HCT116 (cell line): ENCODE measurements around the gene CACNA1S. TPM values are rescaled to one million over a fixed set of nuclear protein-coding genes. Genes with fewer than 3 reads are reported as not detected.

Experiments used
- ATAC-seq: fragments of 200-7000 bp; cut with Tn5 transposase; 2 replicates; pipeline ENCODE4 v1.9.1; 2020; ENCODE audit warnings: mild to moderate bottlenecking, moderate library complexity
- BruUV-seq: library from RNA; stranded (reverse); fragments of 400-500 nt; replicated peaks from 2 replicates; lab custom pipeline; 2021; lab: Mats Ljungman, UMichigan
- CTCF ChIA-PET: fragments of 300-600 bp; sonication (Branson Sonifier 250); formaldehyde crosslinking; loops from one replicate; lab custom pipeline; 2021; ENCODE audit warnings: antibody characterized with exemption; lab: Charles Lee
- POLR2A ChIA-PET: fragments of 300-600, 350-600 bp; sonication (Branson Sonifier 250); formaldehyde crosslinking; loops from one replicate; lab custom pipeline; 2021; ENCODE audit warnings: antibody characterized with exemption; lab: Charles Lee
- RAD21 ChIA-PET, 2 experiments: fragments of 300-600 bp; sonication (Branson Sonifier 250); formaldehyde crosslinking; loops; one replicate each; lab custom pipeline; 2023; ENCODE audit warnings: low total read pairs in 2 of 2; ENCODE audit not compliant: uncharacterized antibody in 2 of 2, unreplicated experiment in 2 of 2, low non-redundant PET in 1 of 2; lab: Charles Lee
- DNase-seq: peaks from one replicate; pipeline ENCODE4 v3.0.0-alpha.2; 2010; ENCODE audit warnings: low read depth, low spot score
- H2AFZ ChIP-seq: fragments of 200-600 bp; shearing (Covaris generic), sonication (generic); 2 replicates; pipeline ENCODE4 v1.6.1; 2017; ENCODE audit warnings: low read depth, mixed run types, mixed read lengths, antibody characterized with exemption, low read length; ENCODE audit not compliant: poor library complexity, severe bottlenecking
- H3K27ac ChIP-seq: 2 replicates; pipeline ENCODE4 v1.5.1; 2012; ENCODE audit warnings: low read depth, low read length
- H3K27me3 ChIP-seq: fragments of 200-600 bp; sonication (generic); 2 replicates; pipeline ENCODE4 v1.6.1; 2016; ENCODE audit warnings: mixed run types, low read length, mixed read lengths; ENCODE audit not compliant: insufficient read depth
- H3K36me3 ChIP-seq, 2 experiments: fragments of 200-500 bp in 1 of 2; fragments of 200-600 bp in 1 of 2; sonication (Bioruptor generic) in 1 of 2; sonication (generic) in 1 of 2; 2 replicates each; pipeline versions ENCODE4 v1.5.1 to v1.6.1; 2014 to 2016; ENCODE audit warnings: low read length in 2 of 2, inconsistent platforms in 1 of 2, mixed read lengths in 1 of 2, mixed run types in 1 of 2; ENCODE audit not compliant: insufficient read depth in 2 of 2, control insufficient read depth in 1 of 2
- H3K4me1 ChIP-seq, 2 experiments: fragments of 200-600 bp in 1 of 2; sonication (generic) in 1 of 2; 2 replicates each; pipeline versions ENCODE4 v1.5.1 to v1.6.1; 2012 to 2017; ENCODE audit warnings: low read length in 2 of 2, inconsistent platforms in 1 of 2, mild to moderate bottlenecking in 1 of 2, mixed read lengths in 1 of 2, mixed run types in 1 of 2, moderate library complexity in 1 of 2; ENCODE audit not compliant: insufficient read depth in 2 of 2, control insufficient read depth in 1 of 2
- H3K4me2 ChIP-seq: fragments of 200-600 bp; sonication (generic); 2 replicates; pipeline ENCODE4 v1.6.1; 2017; ENCODE audit warnings: mixed run types, low read length, mixed read lengths
- H3K4me3 ChIP-seq, 2 experiments: fragments of 200-600 bp in 1 of 2; sonication (generic) in 1 of 2; replicated peaks in 1 of 2; 2 replicates each; pipeline ENCODE4 v1.5.1; 2011 to 2016; ENCODE audit warnings: low read length in 2 of 2, control low read depth in 1 of 2, low read depth in 1 of 2, mild to moderate bottlenecking in 1 of 2, mixed read lengths in 1 of 2, mixed run types in 1 of 2
- H3K79me2 ChIP-seq: fragments of 200-600 bp; sonication (generic); 2 replicates; pipeline ENCODE4 v1.6.1; 2017; ENCODE audit warnings: mild to moderate bottlenecking, mixed run types, low read length, moderate library complexity, mixed read lengths; ENCODE audit not compliant: insufficient read depth
- H3K9ac ChIP-seq: fragments of 200-600 bp; sonication (generic); 2 replicates; pipeline ENCODE4 v1.6.1; 2016; ENCODE audit warnings: low read length, mixed read lengths
- H3K9me2 ChIP-seq: fragments of 200-600 bp; sonication (generic), shearing (Covaris generic); 2 replicates; pipeline ENCODE4 v1.6.1; 2017; ENCODE audit warnings: mixed run types, mild to moderate bottlenecking, moderate library complexity; ENCODE audit not compliant: insufficient read depth
- H3K9me3 ChIP-seq, 2 experiments: fragments of 200-500 bp in 1 of 2; fragments of 200-600 bp in 1 of 2; sonication (Bioruptor generic) in 1 of 2; sonication (generic) in 1 of 2; 2 replicates each; pipeline ENCODE4 v1.6.1; 2014 to 2017; ENCODE audit warnings: low read length in 2 of 2, mixed read lengths in 2 of 2, inconsistent platforms in 1 of 2, low read depth in 1 of 2, mild to moderate bottlenecking in 1 of 2, mixed run types in 1 of 2, moderate library complexity in 1 of 2; ENCODE audit not compliant: control insufficient read depth in 1 of 2, insufficient read depth in 1 of 2
- H4K20me1 ChIP-seq: fragments of 200-600 bp; sonication (generic), shearing (Covaris generic); 2 replicates; pipeline ENCODE4 v1.6.1; 2017; ENCODE audit warnings: mixed run types, mild to moderate bottlenecking, moderate library complexity; ENCODE audit not compliant: insufficient read depth
- ATF3 ChIP-seq: IDR thresholded peaks from 2 replicates; pipeline ENCODE4 v1.6.1; 2012
- CBX3 ChIP-seq: IDR thresholded peaks from 2 replicates; pipeline ENCODE4 v1.6.1; 2012; ENCODE audit warnings: low read depth
- EGR1 ChIP-seq: IDR thresholded peaks from 2 replicates; pipeline ENCODE4 v1.6.1; 2012; ENCODE audit warnings: low read depth
- ELF1 ChIP-seq: IDR thresholded peaks from 2 replicates; pipeline ENCODE4 v1.6.1; 2012; ENCODE audit warnings: low read depth, borderline replicate concordance
- EZH2 ChIP-seq: fragments of 200-600 bp; sonication (generic); IDR thresholded peaks from 2 replicates; pipeline ENCODE4 v1.6.1; 2017; ENCODE audit warnings: antibody characterized with exemption, mixed run types
- EZH2phosphoT487 ChIP-seq: fragments of 200-600 bp; IDR thresholded peaks from 2 replicates; pipeline ENCODE4 v1.6.1; 2018; ENCODE audit warnings: antibody characterized with exemption, borderline replicate concordance
- FOSL1 ChIP-seq: IDR thresholded peaks from 2 replicates; pipeline ENCODE4 v1.6.1; 2012; ENCODE audit warnings: low read depth
- JUND ChIP-seq: IDR thresholded peaks from 2 replicates; pipeline ENCODE4 v1.6.1; 2012
- POLR2A ChIP-seq: IDR thresholded peaks from 2 replicates; pipeline ENCODE4 v1.7.0; 2011; ENCODE audit warnings: borderline replicate concordance; ENCODE audit not compliant: insufficient read depth, insufficient read length; ENCODE audit errors: extremely low read depth
- POLR2AphosphoS5 ChIP-seq: IDR thresholded peaks from 2 replicates; pipeline ENCODE4 v1.6.1; 2011; ENCODE audit warnings: mild to moderate bottlenecking, low read depth, low read length, moderate library complexity
- RAD21 ChIP-seq: IDR thresholded peaks from 2 replicates; pipeline ENCODE4 v1.6.1; 2012; ENCODE audit warnings: low read depth, mild to moderate bottlenecking
- REST ChIP-seq: IDR thresholded peaks from 2 replicates; pipeline ENCODE4 v1.6.1; 2012; ENCODE audit warnings: low read depth
- SIN3A ChIP-seq: IDR thresholded peaks from 2 replicates; pipeline ENCODE4 v1.6.1; 2012; ENCODE audit warnings: low read depth
- SP1 ChIP-seq: IDR thresholded peaks from 2 replicates; pipeline ENCODE4 v1.6.1; 2012; ENCODE audit warnings: low read depth
- SRF ChIP-seq: IDR thresholded peaks from 2 replicates; pipeline ENCODE4 v1.6.1; 2012; ENCODE audit warnings: low read depth
- TCF7L2 ChIP-seq: IDR thresholded peaks from 2 replicates; pipeline ENCODE4 v1.7.0; 2011; ENCODE audit warnings: borderline replicate concordance, inconsistent platforms; ENCODE audit not compliant: insufficient read depth, insufficient read length; ENCODE audit errors: extremely low read depth
- YY1 ChIP-seq: IDR thresholded peaks from 2 replicates; pipeline ENCODE4 v1.6.1; 2011; ENCODE audit warnings: low read length, low read depth, moderate library complexity, mild to moderate bottlenecking; ENCODE audit not compliant: insufficient replicate concordance; ENCODE audit errors: extremely low read depth
- ZFX ChIP-seq: fragments of 450-650 bp; IDR thresholded peaks from 2 replicates; pipeline ENCODE4 v1.6.1; 2017
- ZNF274 ChIP-seq: fragments of 200-500 bp; sonication (Bioruptor generic); IDR thresholded peaks from 2 replicates; pipeline ENCODE4 v1.6.1; 2014; ENCODE audit warnings: mild to moderate bottlenecking, low read depth, low read length, inconsistent platforms
- intact Hi-C: fragments of 100-400 bp; cut with micrococcal nuclease; formaldehyde crosslinking; loops from 2 replicates; pipeline ENCODE4 v1.10.0; 2022
- total RNA-seq: library from RNA; stranded (reverse); gene quantifications from one replicate; pipeline ENCODE4 v1.2.1, GENCODE V29; 2021; ENCODE audit not compliant: unreplicated experiment
- TF ChIP-seq, protein P1 (sequence below), 3 experiments: fragments of 200-600 bp in 1 of 3; sonication (generic) in 1 of 3; IDR thresholded peaks in 2 of 3; conservative IDR thresholded peaks in 1 of 3; 2 replicates each; pipeline ENCODE4 v1.5.1; 2012 to 2017; ENCODE audit warnings: low read depth in 2 of 3, low read length in 2 of 3, antibody characterized with exemption in 1 of 3, borderline replicate concordance in 1 of 3, control low read depth in 1 of 3, mild to moderate bottlenecking in 1 of 3, mixed read lengths in 1 of 3, mixed run types in 1 of 3, moderate library complexity in 1 of 3; ENCODE audit not compliant: insufficient read depth in 1 of 3

The CACNA1S gene
- total RNA-seq, 1 experiment from 2014 or later = not detected

DNA sequence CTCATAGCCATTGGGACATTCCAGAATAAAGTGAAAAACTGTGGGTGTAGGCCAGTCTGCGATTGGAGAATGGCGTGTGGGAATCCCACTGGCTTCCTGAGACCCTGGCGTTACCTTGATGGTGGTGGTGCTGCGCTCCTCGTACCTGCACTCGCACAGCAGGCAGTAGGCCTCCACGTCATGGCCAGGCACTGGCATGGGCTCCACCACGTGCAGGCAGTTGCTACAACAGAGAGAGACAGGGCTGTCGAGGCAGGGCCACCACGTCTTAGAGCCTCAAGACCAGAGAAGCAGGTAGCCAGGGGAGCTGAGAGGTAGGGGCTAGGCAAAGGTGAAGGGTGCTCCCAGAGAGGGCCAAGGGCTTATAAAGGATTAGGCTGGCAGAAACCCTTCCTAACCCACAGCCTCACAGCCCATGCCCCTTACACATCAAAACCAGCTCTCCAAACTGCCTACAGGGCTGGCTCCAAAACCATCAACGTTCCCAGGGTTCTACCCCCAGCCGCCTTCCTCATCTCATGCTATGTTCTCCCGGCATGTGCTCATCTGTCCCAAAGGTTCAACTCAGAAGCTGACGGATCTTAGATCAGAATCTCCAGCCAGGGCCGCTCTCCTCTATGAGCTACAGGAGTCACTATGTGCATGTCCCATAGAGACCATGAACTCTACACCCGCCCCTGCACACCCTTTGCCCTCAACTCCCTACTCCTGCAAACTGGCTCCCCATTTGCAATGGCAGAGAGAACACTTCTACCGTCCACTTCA, 34.6 kb upstream of the CACNA1S start:
- Histone ChIP-seq H3K4me2 (no peak overlapping the region), H3K36me3 (peaks cover 45 to 48% of the 10 kb centered on the region in 2 experiments), H3K9me3 (no peaks in the 10 kb centered on the region), H2AFZ (no peak overlapping the region), H3K27me3 (no peaks in the 10 kb centered on the region), H3K9ac (no peak overlapping the region), H3K9me2 (no peaks in the 10 kb centered on the region), H3K79me2 (peaks cover under 1% of the 10 kb centered on the region; the same call in 1 of the 2 replicates), H3K4me3 (no peak overlapping the region), H3K27ac (no peak overlapping the region), H4K20me1 (no peaks in the 10 kb centered on the region), H3K4me1 (no peaks in the 10 kb centered on the region)
- ChIA-PET CTCF (no interaction called here), RAD21 (no interaction called here), POLR2A (no interaction called here)
- no peak for DNase-seq
- ATAC-seq = no peak
- TF ChIP-seq POLR2AphosphoS5 (no peak), CBX3 (no peak), SIN3A (no peak), FOSL1 (no peak), TCF7L2 (no peak), REST (no peak), ZNF274 (no peak), ELF1 (no peak), YY1 (no peak), EZH2phosphoT487 (no peak), JUND (no peak), ZFX (no peak), RAD21 (no peak), EZH2 (no peak), POLR2A (no peak), SRF (no peak), ATF3 (no peak), EGR1 (no peak), SP1 (no peak)
- TF ChIP-seq, protein P1, sequence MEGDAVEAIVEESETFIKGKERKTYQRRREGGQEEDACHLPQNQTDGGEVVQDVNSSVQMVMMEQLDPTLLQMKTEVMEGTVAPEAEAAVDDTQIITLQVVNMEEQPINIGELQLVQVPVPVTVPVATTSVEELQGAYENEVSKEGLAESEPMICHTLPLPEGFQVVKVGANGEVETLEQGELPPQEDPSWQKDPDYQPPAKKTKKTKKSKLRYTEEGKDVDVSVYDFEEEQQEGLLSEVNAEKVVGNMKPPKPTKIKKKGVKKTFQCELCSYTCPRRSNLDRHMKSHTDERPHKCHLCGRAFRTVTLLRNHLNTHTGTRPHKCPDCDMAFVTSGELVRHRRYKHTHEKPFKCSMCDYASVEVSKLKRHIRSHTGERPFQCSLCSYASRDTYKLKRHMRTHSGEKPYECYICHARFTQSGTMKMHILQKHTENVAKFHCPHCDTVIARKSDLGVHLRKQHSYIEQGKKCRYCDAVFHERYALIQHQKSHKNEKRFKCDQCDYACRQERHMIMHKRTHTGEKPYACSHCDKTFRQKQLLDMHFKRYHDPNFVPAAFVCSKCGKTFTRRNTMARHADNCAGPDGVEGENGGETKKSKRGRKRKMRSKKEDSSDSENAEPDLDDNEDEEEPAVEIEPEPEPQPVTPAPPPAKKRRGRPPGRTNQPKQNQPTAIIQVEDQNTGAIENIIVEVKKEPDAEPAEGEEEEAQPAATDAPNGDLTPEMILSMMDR (IDR thresholded peaks at IDR 0.05 in 2 of 3, conservative IDR thresholded peaks at IDR 0.05 in 1 of 3; ENCODE audit: borderline replicate concordance in 1 of 3, insufficient read depth in 1 of 3, low read depth in 2 of 3, low read length in 2 of 3) = no peak
- intact Hi-C loops = no loop called here
- no TSS peak for BruUV-seq
